Measurements from ENCODE around the gene THAP11.

The THAP11 gene

GRCh38 chr16:67845291-67846062, 3.4 kb downstream of the THAP11 start:
- TF ChIP-seq CTCF (IDR thresholded peaks at IDR 0.05; ENCODE audit: low read depth, low read length): no peak
- DNase-seq (ENCODE audit: extremely low read depth, low read depth): no peak

- TF ChIP-seq CTCF (IDR thresholded peaks at IDR 0.05; ENCODE audit: low read depth, low read length): no peak
- DNase-seq (ENCODE audit: extremely low read depth, low read depth): no peak
These were observed 3.9 kb downstream of the THAP11 start for GRCh38 chr16:67846063-67846319.

- TF ChIP-seq CTCF (IDR thresholded peaks at IDR 0.05; ENCODE audit: low read depth, low read length): no peak
- peak; percentile 78 for DNase-seq (ENCODE audit: extremely low read depth, low read depth)
These were observed 4.4 kb downstream of the THAP11 start, which contains the start of gene NUTF2 for GRCh38 chr16:67846320-67847063. Gene NUTF2 (plus strand): TSS chr16:67846933. CDS start chr16:67865131, 18,198 bp downstream.

- no peak for TF ChIP-seq CTCF (IDR thresholded peaks at IDR 0.05; ENCODE audit: low read depth, low read length)
- no peak for DNase-seq (ENCODE audit: extremely low read depth, low read depth)
These were observed 5.1 kb downstream of the THAP11 start, which contains the start of gene CENPT for GRCh38 chr16:67847064-67847861. Gene CENPT (minus strand): TSS chr16:67847693. CDS start chr16:67833859, 13,834 bp downstream.

- no peak for DNase-seq (ENCODE audit: extremely low read depth, low read depth)
- no peak for TF ChIP-seq CTCF (IDR thresholded peaks at IDR 0.05; ENCODE audit: low read depth, low read length)
These were observed 6.0 kb downstream of the THAP11 start for GRCh38 chr16:67848118-67848517.

- DNase-seq (ENCODE audit: extremely low read depth, low read depth): no peak
- no peak for TF ChIP-seq CTCF (IDR thresholded peaks at IDR 0.05; ENCODE audit: low read depth, low read length)
These were observed 11.6 kb downstream of the THAP11 start for GRCh38 chr16:67853670-67854069.

Data from AG09319 (cell line).